Endodermal cell (in vitro differentiated cells): ENCODE measurements around the gene RPS21. TPM values are rescaled to one million over a fixed set of nuclear protein-coding genes. Genes with fewer than 3 reads are reported as not detected.

Source experiments
- DNase-seq: peaks from one replicate; pipeline ENCODE4 v3.0.0-alpha.2; 2017
- H3K27ac ChIP-seq: 2 replicates; pipeline ENCODE4 v1.5.1; 2013; ENCODE audit warnings: mild to moderate bottlenecking, low read depth, low read length, moderate library complexity
- H3K27me3 ChIP-seq: 2 replicates; pipeline ENCODE4 v1.6.1; 2013; ENCODE audit warnings: mild to moderate bottlenecking, low read length, moderate library complexity; ENCODE audit not compliant: insufficient read depth, control insufficient read depth, poor library complexity, severe bottlenecking
- H3K36me3 ChIP-seq: 2 replicates; pipeline ENCODE4 v1.7.0; 2013; ENCODE audit warnings: mild to moderate bottlenecking, low read length, moderate library complexity; ENCODE audit not compliant: control insufficient read depth, insufficient read depth
- H3K4me1 ChIP-seq: one replicate; pipeline ENCODE4 v1.7.0; 2013; ENCODE audit warnings: low read length; ENCODE audit not compliant: control insufficient read depth, insufficient read depth
- H3K4me3 ChIP-seq: 2 replicates; pipeline ENCODE4 v1.5.1; 2013; ENCODE audit warnings: mild to moderate bottlenecking, low read length, moderate library complexity
- H3K9ac ChIP-seq: 2 replicates; pipeline ENCODE4 v1.6.1; 2013; ENCODE audit warnings: mild to moderate bottlenecking, low read length, moderate library complexity; ENCODE audit not compliant: poor library complexity, severe bottlenecking; ENCODE audit errors: extremely low read depth
- H3K9me3 ChIP-seq: 2 replicates; pipeline ENCODE4 v1.6.1; 2013; ENCODE audit warnings: mild to moderate bottlenecking, low read length, moderate library complexity; ENCODE audit not compliant: control insufficient read depth
- H3K27ac Mint-ChIP-seq: 2 replicates; pipeline ENCODE4 v1.8.0; 2020; ENCODE audit warnings: mixed read lengths
- H3K27me3 Mint-ChIP-seq: 2 replicates; pipeline ENCODE4 v1.8.0; 2021; ENCODE audit warnings: mild to moderate bottlenecking, mixed read lengths; ENCODE audit not compliant: insufficient read depth
- H3K36me3 Mint-ChIP-seq: 2 replicates; pipeline ENCODE4 v1.8.0; 2020; ENCODE audit warnings: low read depth, mixed read lengths
- H3K4me1 Mint-ChIP-seq: 2 replicates; pipeline ENCODE4 v1.8.0; 2020; ENCODE audit warnings: mixed read lengths
- H3K4me3 Mint-ChIP-seq: 2 replicates; pipeline ENCODE4 v1.8.0; 2020; ENCODE audit warnings: mild to moderate bottlenecking, moderate library complexity, mixed read lengths
- H3K9me3 Mint-ChIP-seq: 2 replicates; pipeline ENCODE4 v1.8.0; 2020; ENCODE audit warnings: mild to moderate bottlenecking, mixed read lengths
- CTCF ChIP-seq: fragments of 200-600 bp; sonication (generic); conservative IDR thresholded peaks from 2 replicates; pipeline ENCODE4 v1.5.0; 2021; ENCODE audit warnings: antibody characterized with exemption, mild to moderate bottlenecking
- WGBS, 2 experiments: methylation state at CpG; one replicate each; pipeline versions ENCODE4 v1.1.5 to v1.1.7; 2013; ENCODE audit warnings: missing lambda C conversion rate in 2 of 2, mixed read lengths in 1 of 2; ENCODE audit not compliant: insufficient coverage in 1 of 2, insufficient read length in 1 of 2; 5-methylcytosine and 5-hydroxymethylcytosine counted together
- total RNA-seq, 2 donors: library from RNA; stranded (reverse); fragmentation: NEBNext Ultra II Directional in 1 of 2; extraction: Animal tissue kit (Norgen Biotek cat#: 25700) in 1 of 2; gene quantifications; 2 replicates in 1 of 2; 3 replicates in 1 of 2; pipeline ENCODE4 v1.2.1, GENCODE V29; 2021

The RPS21 gene
- total RNA-seq, 2 donors from 2014 or later: 1,288 to 1,382 TPM

- 91 to 96% methylated on average over 8 to 15 of the region's 15 CpGs for WGBS, 2 experiments
- DNase-seq: no peak
- no peak overlapping the region for H3K4me3 Mint-ChIP-seq
- H3K27ac Mint-ChIP-seq: peak overlapping the region; percentile 83
- Histone ChIP-seq H3K36me3 (peaks cover 10% of the 10 kb centered on the region), H3K4me1 (peaks cover 19% of the 10 kb centered on the region), H3K9ac (no peak overlapping the region), H3K27ac (no peak overlapping the region), H3K27me3 (no peaks in the 10 kb centered on the region), H3K9me3 (no peaks in the 10 kb centered on the region), H3K4me3 (no peak overlapping the region)
- no peaks in the 10 kb centered on the region for H3K27me3 Mint-ChIP-seq
- peaks cover 14% of the 10 kb centered on the region for H3K36me3 Mint-ChIP-seq
- H3K4me1 Mint-ChIP-seq: peaks cover 7% of the 10 kb centered on the region
- peaks cover 9% of the 10 kb centered on the region for H3K9me3 Mint-ChIP-seq
- no peak for TF ChIP-seq CTCF
Measured at GRCh38 chr20:62377615-62378178, 9.2 kb upstream of the RPS21 start.

DNA sequence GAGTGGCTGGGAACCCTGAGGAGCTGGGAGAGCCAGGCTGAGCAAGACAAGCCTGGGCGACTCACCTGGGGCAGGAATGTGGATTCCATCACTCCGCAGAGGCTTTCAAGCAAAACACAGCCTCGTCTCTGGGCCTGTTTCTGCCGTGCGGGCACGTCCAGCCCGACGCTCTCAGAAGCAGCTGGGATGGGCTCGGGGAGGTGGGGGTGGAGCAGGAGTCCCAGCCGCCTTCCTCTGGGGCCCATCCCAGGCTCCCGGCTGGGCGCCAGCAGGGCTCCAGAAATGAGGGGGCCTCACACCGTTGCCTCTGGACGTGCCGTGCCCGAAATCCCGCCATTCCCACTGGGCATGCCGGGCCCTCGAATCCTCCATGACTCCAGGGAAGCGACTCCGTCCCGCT is 8.7 kb upstream of the RPS21 start:
- no peak overlapping the region for H3K27ac ChIP-seq
- no peaks in the 10 kb centered on the region for H3K9me3 ChIP-seq
- H3K27me3 ChIP-seq: no peaks in the 10 kb centered on the region
- H3K9ac ChIP-seq: no peak overlapping the region
- peaks cover 19% of the 10 kb centered on the region for H3K4me1 ChIP-seq
- no peak for TF ChIP-seq CTCF
- H3K27me3 Mint-ChIP-seq: no peaks in the 10 kb centered on the region
- 88 to 92% methylated on average over 15 to 22 of the region's 22 CpGs for WGBS, 2 experiments
- H3K36me3 ChIP-seq: peaks cover 10% of the 10 kb centered on the region
- H3K4me1 Mint-ChIP-seq: peaks cover 10% of the 10 kb centered on the region
- DNase-seq: peak; percentile 81
- no peak overlapping the region for H3K4me3 Mint-ChIP-seq
- peaks cover 7% of the 10 kb centered on the region for H3K9me3 Mint-ChIP-seq
- H3K4me3 ChIP-seq: no peak overlapping the region
- peaks cover 14% of the 10 kb centered on the region for H3K36me3 Mint-ChIP-seq
- H3K27ac Mint-ChIP-seq: no peak overlapping the region

GRCh38 chr20:62381202-62381797 is 5.6 kb upstream of the RPS21 start:
- Mint-ChIP-seq H3K4me3 (no peak overlapping the region), H3K4me1 (peaks cover 18% of the 10 kb centered on the region), H3K36me3 (peaks cover 14% of the 10 kb centered on the region), H3K27me3 (no peaks in the 10 kb centered on the region), H3K9me3 (peaks cover 5% of the 10 kb centered on the region), H3K27ac (peak overlapping the region; percentile 79)
- H3K9me3 ChIP-seq: no peaks in the 10 kb centered on the region
- WGBS, 2 experiments: 74 to 80% methylated on average over 10 to 16 of the region's 16 CpGs
- no peaks in the 10 kb centered on the region for H3K27me3 ChIP-seq
- no peak overlapping the region for H3K4me3 ChIP-seq
- DNase-seq: peak; percentile 53
- no peak overlapping the region for H3K27ac ChIP-seq
- TF ChIP-seq CTCF: no peak
- H3K4me1 ChIP-seq: peaks cover 15% of the 10 kb centered on the region
- no peak overlapping the region for H3K9ac ChIP-seq
- peaks cover 13% of the 10 kb centered on the region for H3K36me3 ChIP-seq
